GM18873 (cell line): Measurements from ENCODE around the gene ZEB2.

Experiments used
- ATAC-seq: cut with Tn5 transposase; IDR thresholded peaks from one replicate; pipeline ENCODE4 v1.9.1; 2021; ENCODE audit warnings: mild to moderate bottlenecking, moderate library complexity, moderate number of reproducible peaks; ENCODE audit not compliant: unreplicated experiment, low FRiP score

ZEB2 gene

GRCh38 chr2:144519934-144520731 is at the start of gene ZEB2:
TSS of gene ZEB2 (minus strand) at chr2:144520119. CDS start at chr2:144517350, 2,769 bp downstream.
- no peak for ATAC-seq

- no peak for ATAC-seq
Observed at GRCh38 chr2:144567745-144568144, 47.8 kb upstream of the ZEB2 start.

- ATAC-seq, result no peak
Observed at GRCh38 chr2:144566448-144566847, 46.5 kb upstream of the ZEB2 start.

GRCh38 chr2:144560251-144560650 is 40.3 kb upstream of the ZEB2 start:
- ATAC-seq, result no peak

- no peak for ATAC-seq
Observed at GRCh38 chr2:144559681-144560080, 39.8 kb upstream of the ZEB2 start.

GRCh38 chr2:144559242-144559641 is 39.3 kb upstream of the ZEB2 start:
- ATAC-seq, result no peak

GRCh38 chr2:144554492-144555210 is 34.7 kb upstream of the ZEB2 start:
- no peak for ATAC-seq

GRCh38 chr2:144553379-144553778 is 33.5 kb upstream of the ZEB2 start:
- ATAC-seq, result no peak

GRCh38 chr2:144552821-144553220 is 32.9 kb upstream of the ZEB2 start:
- ATAC-seq, result no peak

GRCh38 chr2:144550911-144551310 is 31.0 kb upstream of the ZEB2 start:
- no peak for ATAC-seq

GRCh38 chr2:144550084-144550483 is 30.2 kb upstream of the ZEB2 start:
- ATAC-seq, result no peak

- ATAC-seq, result peak; percentile 82
Observed at GRCh38 chr2:144548532-144549191, 28.7 kb upstream of the ZEB2 start.

- no peak for ATAC-seq
Observed at GRCh38 chr2:144548088-144548487, 28.2 kb upstream of the ZEB2 start.

- no peak for ATAC-seq
Observed at GRCh38 chr2:144547494-144547893, 27.6 kb upstream of the ZEB2 start.

GRCh38 chr2:144546933-144547332 is 27.0 kb upstream of the ZEB2 start:
- no peak for ATAC-seq

- no peak for ATAC-seq
Observed at GRCh38 chr2:144545787-144546186, 25.9 kb upstream of the ZEB2 start.

- ATAC-seq, result no peak
Observed at GRCh38 chr2:144544053-144544452, 24.1 kb upstream of the ZEB2 start.

GRCh38 chr2:144541396-144541795 is 21.5 kb upstream of the ZEB2 start:
- no peak for ATAC-seq

- no peak for ATAC-seq
Observed at GRCh38 chr2:144539289-144539782, 19.4 kb upstream of the ZEB2 start.

- ATAC-seq, result no peak
Observed at GRCh38 chr2:144535300-144535699, 15.4 kb upstream of the ZEB2 start.

- no peak for ATAC-seq
Observed at GRCh38 chr2:144533221-144533620, 13.3 kb upstream of the ZEB2 start.
